C4-2B (cell line): Measurements from ENCODE around the gene FAM124A.

ENCODE experiments used
- CTCF ChIP-seq: fragments of 450-650 bp; conservative IDR thresholded peaks from 2 replicates; pipeline ENCODE4 v1.5.1; 2017; ENCODE audit warnings: mild to moderate bottlenecking
- ZFX ChIP-seq: fragments of 450-650 bp; IDR thresholded peaks from 2 replicates; pipeline ENCODE4 v1.6.1; 2017

- TF ChIP-seq CTCF (no peak), ZFX (no peak)
These were observed 44.4 kb downstream of the FAM124A start for GRCh38 chr13:51266642-51267041.
